ENCODE data around the gene MDC1. TPM values are rescaled to one million over a fixed set of nuclear protein-coding genes. Genes with fewer than 3 reads are reported as not detected.
A peak's percentile ranks its signal among the peaks of the same experiment; 100 is the strongest.
"Not testable (repeated sequence)": the region's sequence is repeated elsewhere in the genome, so short reads cannot be mapped to it uniquely, and the experiment has no call there.

Gene MDC1
- total and polyA plus RNA-seq, 4 donors, result 13.8 to 40.3 (median 25.9) TPM

DNA sequence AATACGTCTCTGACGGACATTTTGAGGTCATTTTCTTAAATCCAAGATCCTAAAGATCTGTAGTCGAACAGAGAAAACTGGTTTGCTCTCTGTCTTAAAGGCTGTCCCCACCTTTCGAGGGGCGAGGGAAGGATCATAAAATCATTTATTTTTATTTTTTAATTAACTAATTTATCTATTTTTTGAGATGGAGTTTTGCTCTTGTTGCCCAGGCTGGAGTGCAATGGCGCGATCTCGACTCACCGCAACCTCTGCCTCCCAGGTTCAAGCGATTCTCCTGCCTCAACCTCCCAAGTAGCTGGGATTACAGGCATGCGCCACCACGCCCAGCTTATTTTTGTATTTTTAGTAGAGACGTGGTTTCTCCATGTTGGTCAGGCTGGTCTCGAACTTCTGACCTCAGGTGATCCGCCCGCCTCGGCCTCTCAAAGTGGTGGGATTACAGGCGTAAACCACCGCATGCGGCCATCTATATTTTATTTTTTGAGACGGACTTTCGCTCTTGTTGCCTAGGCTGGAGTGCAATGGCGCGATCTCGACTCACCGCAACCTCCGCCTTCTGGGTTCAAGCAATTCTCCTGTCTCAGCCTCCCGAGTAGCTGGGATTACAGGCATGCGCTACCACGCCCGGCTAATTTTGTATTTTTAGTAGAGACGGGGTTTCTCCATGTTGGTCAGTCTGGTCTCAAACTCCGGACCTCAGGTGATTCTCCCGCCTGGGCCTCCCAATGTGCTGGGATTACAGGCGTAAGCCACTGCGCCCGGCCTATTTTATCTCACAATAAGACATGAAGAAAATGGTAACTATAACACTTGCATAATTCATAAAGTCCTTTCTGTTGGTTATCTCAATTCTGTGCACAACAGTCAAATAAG is 1.0 kb upstream of the MDC1 start:
- not testable (repeated sequence) for H3K9me3 ChIP-seq (ENCODE audit: control insufficient read depth, insufficient read depth, low read length); H3K27me3 ChIP-seq (ENCODE audit: control insufficient read depth, insufficient read depth, low read length); DNase-seq (ENCODE audit: low read depth in 4 of 6, low spot score in 6 of 6)
- H3K27ac ChIP-seq (ENCODE audit: low read depth, low read length), result peak overlapping the region; percentile 96
- peaks cover 19% of the 10 kb centered on the region for H3K36me3 ChIP-seq (ENCODE audit: control insufficient read depth, insufficient read depth, low read length)
- peak overlapping the region; percentile 91 for H3K4me3 ChIP-seq (ENCODE audit: low read depth, low read length)
- H3K4me1 ChIP-seq (ENCODE audit: control insufficient read depth, insufficient read depth, low read length), result peaks cover 34% of the 10 kb centered on the region
- WGBS (ENCODE audit: insufficient coverage), result 94% methylated on average over 15 of the region's 37 CpGs

DNA sequence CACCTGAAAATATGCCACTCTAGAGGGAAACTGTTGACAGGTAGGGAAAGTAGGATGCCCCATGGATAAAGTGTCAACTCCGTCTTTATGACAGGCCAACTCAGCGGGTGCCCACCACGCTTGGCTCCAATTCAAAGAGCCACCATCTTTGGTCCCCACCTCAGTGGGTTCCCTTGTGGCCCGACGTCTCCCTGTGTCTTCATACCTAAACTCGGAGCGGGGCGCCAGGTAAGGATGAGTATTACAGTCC is 277 bp downstream of the MDC1 start:
- H3K27ac ChIP-seq (ENCODE audit: low read depth, low read length), result peak overlapping the region; percentile 95
- H3K27me3 ChIP-seq (ENCODE audit: control insufficient read depth, insufficient read depth, low read length), result no peaks in the 10 kb centered on the region
- DNase-seq (ENCODE audit: low read depth in 4 of 6, low spot score in 6 of 6), result no peak
- WGBS (ENCODE audit: insufficient coverage), result 0% methylated on average over 8 of the region's 8 CpGs
- peaks cover 20% of the 10 kb centered on the region for H3K36me3 ChIP-seq (ENCODE audit: control insufficient read depth, insufficient read depth, low read length)
- peak overlapping the region; percentile 91 for H3K4me3 ChIP-seq (ENCODE audit: low read depth, low read length)
- H3K9me3 ChIP-seq (ENCODE audit: control insufficient read depth, insufficient read depth, low read length), result no peaks in the 10 kb centered on the region
- peaks cover 24% of the 10 kb centered on the region for H3K4me1 ChIP-seq (ENCODE audit: control insufficient read depth, insufficient read depth, low read length)

- no peak overlapping the region for H3K27ac ChIP-seq (ENCODE audit: low read depth, low read length)
- H3K36me3 ChIP-seq (ENCODE audit: control insufficient read depth, insufficient read depth, low read length), result peaks cover 35% of the 10 kb centered on the region
- WGBS (ENCODE audit: insufficient coverage), result no CpG with 5 or more reads among the region's 1 CpG
- no peaks in the 10 kb centered on the region for H3K27me3 ChIP-seq (ENCODE audit: control insufficient read depth, insufficient read depth, low read length)
- DNase-seq (ENCODE audit: low read depth in 4 of 6, low spot score in 6 of 6), result no peak
- peaks cover 21% of the 10 kb centered on the region for H3K4me1 ChIP-seq (ENCODE audit: control insufficient read depth, insufficient read depth, low read length)
- no peaks in the 10 kb centered on the region for H3K9me3 ChIP-seq (ENCODE audit: control insufficient read depth, insufficient read depth, low read length)
- no peak overlapping the region for H3K4me3 ChIP-seq (ENCODE audit: low read depth, low read length)
Measured at GRCh38 chr6:30714263-30714662, 2.8 kb downstream of the MDC1 start.

- Histone ChIP-seq H3K4me1 (ENCODE audit: control insufficient read depth, insufficient read depth, low read length) (peaks cover 10% of the 10 kb centered on the region), H3K4me3 (ENCODE audit: low read depth, low read length) (no peak overlapping the region), H3K27ac (ENCODE audit: low read depth, low read length) (no peak overlapping the region), H3K9me3 (ENCODE audit: control insufficient read depth, insufficient read depth, low read length) (no peaks in the 10 kb centered on the region), H3K36me3 (ENCODE audit: control insufficient read depth, insufficient read depth, low read length) (peaks cover 51% of the 10 kb centered on the region), H3K27me3 (ENCODE audit: control insufficient read depth, insufficient read depth, low read length) (no peaks in the 10 kb centered on the region)
- 91% methylated on average over 7 of the region's 7 CpGs for WGBS (ENCODE audit: insufficient coverage)
- no peak for DNase-seq (ENCODE audit: low read depth in 4 of 6, low spot score in 6 of 6)
Measured at GRCh38 chr6:30712441-30712945, 4.6 kb downstream of the MDC1 start.

GRCh38 chr6:30711758-30712380 is 5.2 kb downstream of the MDC1 start:
- Histone ChIP-seq H3K4me3 (ENCODE audit: low read depth, low read length) (no peak overlapping the region), H3K27me3 (ENCODE audit: control insufficient read depth, insufficient read depth, low read length) (no peaks in the 10 kb centered on the region), H3K27ac (ENCODE audit: low read depth, low read length) (no peak overlapping the region), H3K36me3 (ENCODE audit: control insufficient read depth, insufficient read depth, low read length) (peaks cover 55% of the 10 kb centered on the region), H3K4me1 (ENCODE audit: control insufficient read depth, insufficient read depth, low read length) (peaks cover 10% of the 10 kb centered on the region), H3K9me3 (ENCODE audit: control insufficient read depth, insufficient read depth, low read length) (no peaks in the 10 kb centered on the region)
- no CpG with 5 or more reads among the region's 1 CpG for WGBS (ENCODE audit: insufficient coverage)
- no peak for DNase-seq (ENCODE audit: low read depth in 4 of 6, low spot score in 6 of 6)

DNA sequence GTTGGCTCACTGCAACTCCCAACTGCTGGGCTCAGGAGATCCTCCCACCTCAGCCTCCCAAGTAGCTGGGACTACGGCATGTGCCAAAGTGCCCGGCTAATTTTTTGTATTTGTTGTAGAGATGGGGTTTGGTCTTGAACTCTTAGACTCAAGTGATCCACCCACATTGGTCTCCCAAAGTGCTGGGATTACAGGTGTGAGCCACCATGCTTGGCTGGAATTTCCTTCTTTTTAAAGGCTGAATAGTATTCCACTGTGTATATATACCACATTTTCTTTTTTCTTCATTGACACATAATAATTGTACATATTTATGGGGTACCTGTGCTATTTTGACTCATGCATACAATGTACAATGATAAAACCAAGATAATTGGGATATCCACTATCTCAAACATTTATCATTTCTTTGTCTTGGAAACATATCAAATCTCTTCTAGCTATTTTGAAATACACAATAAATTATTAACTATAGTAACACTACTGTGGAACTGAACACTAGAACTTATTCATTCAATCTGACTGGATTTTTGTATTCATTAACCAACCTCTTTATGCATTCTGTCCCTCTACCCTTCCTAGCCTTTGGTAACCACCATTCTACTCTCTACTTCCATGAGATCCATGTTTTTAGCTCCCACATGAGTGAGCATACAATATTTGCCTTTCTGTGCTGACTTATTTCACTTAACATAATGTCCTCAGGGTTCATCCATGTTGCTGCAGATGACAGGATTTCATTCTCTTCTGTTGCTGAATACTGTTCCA is 7.8 kb downstream of the MDC1 start:
- DNase-seq (ENCODE audit: low read depth in 4 of 6, low spot score in 6 of 6), result no peak
- H3K4me3 ChIP-seq (ENCODE audit: low read depth, low read length), result no peak overlapping the region
- H3K4me1 ChIP-seq (ENCODE audit: control insufficient read depth, insufficient read depth, low read length), result no peaks in the 10 kb centered on the region
- no peak overlapping the region for H3K27ac ChIP-seq (ENCODE audit: low read depth, low read length)
- no peaks in the 10 kb centered on the region for H3K27me3 ChIP-seq (ENCODE audit: control insufficient read depth, insufficient read depth, low read length)
- H3K9me3 ChIP-seq (ENCODE audit: control insufficient read depth, insufficient read depth, low read length), result no peaks in the 10 kb centered on the region
- WGBS (ENCODE audit: insufficient coverage), result no CpG with 5 or more reads among the region's 2 CpGs
- H3K36me3 ChIP-seq (ENCODE audit: control insufficient read depth, insufficient read depth, low read length), result peaks cover 74% of the 10 kb centered on the region

DNA sequence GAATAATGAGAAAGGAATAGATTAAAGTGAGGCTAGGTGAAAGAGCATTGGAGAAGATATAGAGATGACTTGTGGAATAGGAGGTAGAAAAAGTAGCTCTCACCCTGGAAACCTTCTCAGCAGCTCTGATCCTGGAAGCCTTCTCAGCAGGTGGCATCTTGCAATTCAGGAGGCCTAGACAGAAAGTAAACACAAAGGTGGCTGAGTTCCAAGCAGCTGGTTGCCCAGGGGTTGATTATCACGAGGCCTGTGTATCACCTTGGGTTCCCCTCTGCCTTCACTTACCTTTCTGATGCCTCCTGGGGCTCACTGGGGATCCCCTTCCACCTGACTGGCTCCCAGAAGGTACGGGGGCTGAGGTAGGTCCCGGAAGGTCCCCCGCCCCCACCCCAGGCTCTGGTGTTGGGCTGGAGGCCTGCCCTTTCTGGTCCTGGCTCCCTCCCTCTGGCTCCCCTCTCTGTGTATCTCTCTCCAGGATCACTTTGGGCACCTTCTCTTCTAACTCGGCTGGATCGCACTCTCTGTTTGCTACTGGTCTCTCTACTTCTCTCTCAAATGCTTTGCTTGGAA is 9.7 kb downstream of the MDC1 start:
- H3K9me3 ChIP-seq (ENCODE audit: control insufficient read depth, insufficient read depth, low read length), result no peaks in the 10 kb centered on the region
- DNase-seq (ENCODE audit: low read depth in 4 of 6, low spot score in 6 of 6), result no peak
- WGBS (ENCODE audit: insufficient coverage), result 85% methylated on average over 6 of the region's 6 CpGs
- peaks cover 83% of the 10 kb centered on the region for H3K36me3 ChIP-seq (ENCODE audit: control insufficient read depth, insufficient read depth, low read length)
- H3K4me3 ChIP-seq (ENCODE audit: low read depth, low read length), result no peak overlapping the region
- H3K27me3 ChIP-seq (ENCODE audit: control insufficient read depth, insufficient read depth, low read length), result no peaks in the 10 kb centered on the region
- H3K27ac ChIP-seq (ENCODE audit: low read depth, low read length), result no peak overlapping the region
- no peaks in the 10 kb centered on the region for H3K4me1 ChIP-seq (ENCODE audit: control insufficient read depth, insufficient read depth, low read length)

GRCh38 chr6:30705620-30706019 is 11.5 kb downstream of the MDC1 start:
- Histone ChIP-seq H3K4me1 (ENCODE audit: control insufficient read depth, insufficient read depth, low read length) (no peaks in the 10 kb centered on the region), H3K4me3 (ENCODE audit: low read depth, low read length) (no peak overlapping the region), H3K36me3 (ENCODE audit: control insufficient read depth, insufficient read depth, low read length) (peaks cover 80% of the 10 kb centered on the region), H3K27me3 (ENCODE audit: control insufficient read depth, insufficient read depth, low read length) (no peaks in the 10 kb centered on the region), H3K9me3 (ENCODE audit: control insufficient read depth, insufficient read depth, low read length) (no peaks in the 10 kb centered on the region), H3K27ac (ENCODE audit: low read depth, low read length) (no peak overlapping the region)
- no peak for DNase-seq (ENCODE audit: low read depth in 4 of 6, low spot score in 6 of 6)
- 90% methylated on average over 4 of the region's 4 CpGs for WGBS (ENCODE audit: insufficient coverage)

DNA sequence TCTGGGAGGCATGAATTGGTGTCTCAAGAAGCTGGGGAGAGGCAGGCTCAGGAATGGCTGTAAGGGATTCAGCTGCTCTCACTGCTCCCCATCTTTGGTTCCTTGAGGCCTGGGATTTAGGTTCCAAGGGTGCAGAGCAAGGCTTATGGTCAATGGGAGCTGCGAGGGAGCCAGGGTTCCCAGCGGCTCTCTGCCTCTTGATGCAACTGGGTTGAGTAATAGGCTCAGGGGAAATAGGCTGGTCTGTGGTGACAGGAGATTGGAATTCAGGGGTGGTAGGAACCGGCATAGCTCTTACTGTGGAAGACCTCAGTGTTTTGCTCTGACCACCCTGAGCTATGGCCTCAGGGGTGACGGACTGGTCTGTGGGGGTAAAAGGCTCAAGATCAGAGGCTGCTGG is 13.3 kb downstream of the MDC1 start:
- WGBS (ENCODE audit: insufficient coverage), result 94% methylated on average over 4 of the region's 4 CpGs

More for the DNA sequence above, 13.3 kb downstream of the MDC1 start:
- Histone ChIP-seq H3K27me3 (ENCODE audit: control insufficient read depth, insufficient read depth, low read length) (no peaks in the 10 kb centered on the region), H3K36me3 (ENCODE audit: control insufficient read depth, insufficient read depth, low read length) (peaks cover 77% of the 10 kb centered on the region), H3K27ac (ENCODE audit: low read depth, low read length) (no peak overlapping the region), H3K4me3 (ENCODE audit: low read depth, low read length) (no peak overlapping the region), H3K9me3 (ENCODE audit: control insufficient read depth, insufficient read depth, low read length) (no peaks in the 10 kb centered on the region), H3K4me1 (ENCODE audit: control insufficient read depth, insufficient read depth, low read length) (no peaks in the 10 kb centered on the region)
- no peak for DNase-seq (ENCODE audit: low read depth in 4 of 6, low spot score in 6 of 6)

All from spinal cord (tissue), 10 donors.